ENCODE results near the gene SH3GL1.

SH3GL1 gene

DNA sequence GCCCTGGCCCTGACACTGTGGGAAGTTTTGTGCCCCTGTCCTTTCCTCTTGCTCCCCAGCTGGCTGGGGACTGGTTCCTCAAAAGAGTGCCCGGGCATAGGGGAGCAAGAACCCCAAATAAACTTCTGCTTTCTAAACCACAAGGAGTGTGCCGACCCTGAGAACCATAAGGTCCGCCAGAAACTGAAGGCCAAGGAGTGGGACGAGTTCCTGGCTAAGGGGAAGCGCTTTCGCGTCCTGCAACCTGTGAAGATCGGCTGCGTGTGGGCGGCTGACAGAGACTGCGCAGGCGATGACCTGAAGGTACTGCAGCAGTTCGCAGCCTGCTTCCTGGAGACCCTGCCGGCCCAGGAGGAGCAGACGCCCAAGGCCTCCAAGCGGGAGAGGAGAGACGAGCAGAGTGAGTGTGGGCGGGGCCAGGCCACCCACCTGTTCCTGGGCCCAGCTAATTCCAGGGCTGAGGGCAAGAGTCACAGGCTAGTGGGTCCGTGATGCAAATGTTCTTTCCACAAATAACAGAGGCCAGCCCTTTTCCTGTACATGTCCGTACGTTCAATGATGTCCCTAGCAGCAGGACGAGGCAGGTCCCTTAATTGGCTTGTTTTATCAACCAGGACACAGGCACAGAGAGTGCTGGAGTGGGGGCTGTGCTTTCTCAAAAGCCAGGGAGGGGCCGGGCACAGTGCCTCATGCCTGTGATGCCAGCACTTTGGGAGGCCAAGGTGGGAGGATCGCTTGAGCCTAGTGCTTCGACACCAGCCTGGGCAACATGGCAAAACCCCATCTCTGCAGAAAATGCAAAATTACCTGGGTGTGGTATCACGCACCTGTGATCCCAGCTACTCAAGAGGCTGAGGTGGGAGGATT, 31.7 kb upstream of the SH3GL1 start:
- DNase-seq, result no peak

DNA sequence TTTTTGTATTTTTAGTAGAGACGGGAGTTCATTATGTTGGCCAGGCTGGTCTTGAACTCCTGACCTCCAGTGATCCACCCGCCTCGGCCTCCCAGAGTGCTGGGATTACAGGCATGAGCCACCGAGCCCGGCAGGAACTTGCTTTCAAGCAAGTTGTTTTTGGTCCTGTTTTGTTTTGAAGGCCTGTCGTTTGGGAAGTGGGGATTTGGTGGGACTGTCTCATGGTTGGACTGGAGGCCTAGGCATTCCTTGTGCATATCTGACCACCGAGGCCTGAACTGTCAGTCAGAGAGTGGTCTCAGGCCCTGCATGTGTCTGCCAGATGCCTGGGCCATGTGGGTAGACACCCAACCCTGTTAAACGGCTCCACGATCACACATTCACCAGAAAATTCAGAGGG, 30.9 kb upstream of the SH3GL1 start:
- no peak for DNase-seq

DNA sequence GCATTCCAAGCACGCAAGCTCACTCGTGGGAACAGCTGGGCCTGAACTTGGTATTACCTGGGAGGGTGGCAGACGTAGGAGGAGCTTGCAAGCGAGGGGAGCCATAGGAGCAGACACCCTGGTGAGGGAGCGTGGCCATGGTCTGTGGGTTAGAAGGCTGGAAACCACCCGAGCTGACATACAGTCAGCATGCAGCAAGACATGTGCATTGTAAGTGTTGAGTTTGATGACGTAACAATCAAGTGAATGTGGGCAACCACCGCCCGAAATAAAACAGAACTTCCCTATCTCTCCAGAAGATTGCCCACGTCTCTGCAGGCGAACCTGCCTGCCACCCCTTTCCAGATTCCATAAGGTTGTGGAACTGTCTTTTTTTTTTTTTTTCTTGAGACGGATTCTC, 30.4 kb upstream of the SH3GL1 start:
- DNase-seq, result no peak

DNA sequence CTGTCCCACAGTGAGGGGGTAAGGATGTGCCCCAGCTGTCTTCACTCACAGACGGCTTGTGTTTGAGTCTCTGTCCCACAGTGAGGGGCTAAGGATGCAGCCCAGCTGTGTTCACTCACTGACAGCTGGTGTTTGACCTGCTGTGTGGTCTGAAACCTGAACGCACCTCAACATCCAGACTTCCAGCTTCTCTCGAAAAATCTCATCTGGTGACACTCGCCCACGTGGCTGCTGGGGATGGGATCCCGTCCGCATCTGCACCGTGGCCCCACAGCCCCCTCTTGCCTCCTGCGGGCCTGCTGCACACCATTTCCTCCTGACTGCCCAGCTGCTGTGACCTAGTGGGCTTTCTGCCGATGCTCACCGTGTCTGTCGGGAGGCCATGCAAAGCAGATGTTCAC, 29.4 kb upstream of the SH3GL1 start:
- no peak for DNase-seq

- DNase-seq, result no peak
These were observed 28.9 kb upstream of the SH3GL1 start for GRCh38 chr19:4429256-4429655.

- DNase-seq, result no peak
These were observed 28.1 kb upstream of the SH3GL1 start for GRCh38 chr19:4428326-4428975.

DNA sequence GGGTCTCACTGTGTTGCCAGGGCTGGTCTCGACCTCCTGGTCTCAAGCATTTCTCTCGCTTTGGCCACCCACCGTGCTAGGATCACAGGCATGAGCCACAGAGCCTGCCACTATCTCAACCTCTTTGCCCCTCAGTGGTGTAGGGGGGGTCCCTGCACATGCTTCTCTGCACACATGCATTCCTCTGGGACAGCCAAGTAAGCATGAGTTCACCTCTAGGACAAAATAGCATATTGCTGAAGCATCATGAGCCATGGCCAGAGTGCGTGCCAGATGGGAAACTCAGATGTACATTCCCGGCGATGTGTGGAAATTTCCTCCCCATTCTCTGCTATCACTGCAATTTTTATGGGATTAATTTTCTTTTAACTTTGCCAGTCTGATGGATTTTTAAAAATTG, 25.2 kb upstream of the SH3GL1 start:
- peak; percentile 94 for DNase-seq

DNA sequence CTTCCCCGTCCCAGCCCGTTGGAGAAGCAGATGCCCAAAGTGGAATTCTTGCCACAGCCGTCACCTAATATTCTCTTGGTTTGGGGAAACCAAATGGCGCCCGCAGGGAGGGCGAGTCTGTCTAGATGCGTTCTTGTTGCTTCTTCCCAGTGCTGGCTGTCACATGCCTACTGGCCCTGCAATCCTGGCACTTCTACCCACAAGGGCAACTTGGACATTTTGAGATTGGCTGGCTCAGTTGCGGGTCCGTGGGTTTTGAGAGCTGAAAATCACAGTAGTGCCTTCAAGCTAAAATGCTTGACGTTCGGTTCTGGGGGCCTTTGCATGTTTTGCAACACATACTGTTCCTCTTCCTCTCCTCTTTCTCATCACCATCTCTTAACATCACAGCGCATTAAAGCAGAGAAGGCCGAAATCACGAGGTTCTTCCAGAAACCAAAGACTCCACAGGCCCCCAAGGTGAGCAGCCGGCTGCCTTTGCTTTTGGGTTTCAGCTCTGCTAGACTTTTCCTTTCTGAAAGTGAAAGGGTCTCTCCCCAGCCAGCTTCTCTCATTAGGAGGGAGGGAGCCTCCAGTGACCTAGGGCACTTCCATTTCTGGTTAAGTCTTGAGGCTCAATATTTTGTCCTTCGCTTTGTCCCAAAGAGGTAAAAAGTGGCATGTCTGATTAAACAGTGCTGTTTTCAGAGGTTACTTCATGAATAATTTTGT, 23.2 kb upstream of the SH3GL1 start:
- no peak for DNase-seq

DNA sequence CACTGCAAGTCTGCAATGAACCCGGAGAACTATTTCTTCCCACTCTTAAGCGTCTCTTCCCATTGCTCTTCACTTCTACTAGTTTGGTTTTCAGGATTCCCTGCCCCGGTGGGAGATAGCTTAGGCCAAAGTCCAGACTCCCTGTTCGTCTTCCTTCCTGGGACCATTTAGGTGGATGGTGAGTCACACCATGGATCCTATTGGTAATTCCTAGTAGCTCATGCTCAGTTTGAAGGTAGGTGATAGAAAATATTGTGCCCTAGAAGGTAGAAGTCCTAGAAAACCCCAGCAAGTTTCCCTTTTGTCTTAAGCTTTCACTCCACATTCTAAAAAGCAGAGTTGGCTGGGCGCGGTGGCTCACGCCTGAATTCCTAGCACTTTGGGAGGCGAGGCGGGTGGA, 15.9 kb upstream of the SH3GL1 start:
- DNase-seq, result no peak

DNA sequence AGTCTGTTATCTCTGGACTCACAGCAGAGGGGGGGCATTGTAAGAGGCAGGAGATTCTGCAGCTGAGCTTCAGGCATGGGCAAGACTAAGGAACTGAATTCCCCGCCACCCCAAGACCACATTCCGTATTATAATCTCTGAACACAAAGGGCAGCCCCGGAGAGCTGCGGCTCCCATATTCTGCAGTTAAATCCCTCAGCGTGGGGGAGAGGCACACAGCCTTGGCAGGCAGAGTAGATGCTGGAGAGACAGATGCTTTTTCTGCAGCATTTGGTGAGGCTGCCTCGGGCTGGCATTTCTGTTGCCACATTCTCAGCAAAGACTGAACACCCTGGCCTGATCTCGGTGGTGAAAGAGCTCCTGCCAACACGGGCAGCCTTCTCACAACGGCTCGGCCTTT, 15.0 kb upstream of the SH3GL1 start:
- DNase-seq, result no peak

DNA sequence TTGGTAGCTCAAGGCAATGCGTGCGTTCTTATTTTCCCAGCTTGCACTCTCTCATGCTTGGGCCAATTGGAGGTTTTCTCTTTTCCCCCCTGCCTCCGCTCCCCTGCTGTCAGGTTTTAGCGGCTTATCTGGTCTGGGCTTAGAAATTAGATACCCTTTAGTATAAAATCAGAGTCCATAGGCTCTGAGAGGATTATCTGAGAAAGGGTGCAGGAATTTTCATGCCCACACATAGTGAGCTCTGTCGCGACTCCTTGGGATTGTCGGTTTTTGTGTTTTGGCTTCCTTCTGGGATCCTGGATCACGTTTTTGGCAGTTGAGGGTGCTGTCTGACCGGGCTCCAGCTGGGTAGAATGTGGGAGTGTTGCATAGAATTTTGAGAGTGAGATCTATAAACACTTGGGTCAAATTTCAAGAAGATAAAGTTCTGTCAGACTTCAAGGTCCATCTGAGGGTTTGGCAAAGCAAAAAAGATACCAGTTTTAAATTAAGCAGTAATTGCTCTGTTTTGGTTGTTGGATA, 14.5 kb upstream of the SH3GL1 start:
- DNase-seq, result no peak

GRCh38 chr19:4414144-4414799, 13.9 kb upstream of the SH3GL1 start:
- DNase-seq, result peak; percentile 57

DNA sequence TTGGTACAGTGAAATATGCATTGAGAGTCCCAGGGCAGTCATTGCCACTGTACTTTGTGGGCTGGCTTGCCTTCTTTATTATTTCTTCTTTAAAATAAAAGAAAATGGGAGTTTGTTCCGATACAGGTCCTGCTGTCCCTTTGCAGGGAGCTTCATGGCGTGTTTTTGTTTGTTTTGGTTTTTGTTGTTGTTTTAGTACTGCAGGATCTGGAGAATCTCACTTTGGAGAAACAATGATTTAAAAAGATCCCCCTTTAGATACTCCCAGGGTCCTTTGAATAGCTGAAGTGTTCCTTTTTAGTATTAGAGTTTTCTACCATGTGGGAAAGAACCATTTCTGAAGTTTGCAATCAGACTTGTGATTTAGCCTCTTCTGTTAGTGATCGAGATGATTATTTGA, 13.2 kb upstream of the SH3GL1 start:
- no peak for DNase-seq

DNA sequence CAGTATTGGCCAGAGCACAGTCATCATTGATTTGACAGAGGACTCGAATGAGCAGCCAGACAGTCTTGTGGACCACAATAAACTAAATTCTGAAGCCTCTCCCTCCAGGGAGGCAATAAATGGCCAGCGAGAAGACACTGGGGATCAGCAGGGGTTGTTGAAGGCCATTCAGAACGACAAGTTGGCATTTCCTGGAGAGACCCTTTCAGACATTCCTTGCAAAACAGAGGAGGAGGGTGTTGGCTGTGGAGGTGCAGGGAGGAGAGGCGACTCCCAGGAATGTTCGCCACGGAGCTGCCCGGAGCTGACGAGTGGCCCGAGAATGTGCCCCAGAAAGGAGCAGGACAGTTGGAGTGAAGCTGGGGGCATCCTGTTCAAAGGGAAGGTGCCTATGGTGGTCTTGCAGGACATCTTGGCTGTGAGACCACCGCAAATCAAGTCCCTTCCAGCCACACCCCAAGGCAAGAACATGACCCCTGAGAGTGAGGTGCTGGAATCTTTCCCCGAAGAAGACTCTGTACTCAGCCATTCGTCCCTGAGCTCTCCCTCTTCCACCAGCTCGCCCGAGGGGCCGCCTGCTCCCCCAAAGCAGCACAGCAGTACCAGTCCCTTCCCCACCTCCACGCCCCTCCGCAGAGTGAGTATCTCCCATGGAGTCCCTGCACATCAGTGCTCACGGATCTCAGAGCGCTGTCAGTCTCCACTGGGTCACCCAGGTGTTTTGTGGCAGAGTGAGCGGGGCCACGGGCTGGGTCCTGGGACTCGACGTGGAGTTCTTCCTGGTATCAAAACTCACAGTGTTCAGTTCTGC, 9.0 kb upstream of the SH3GL1 start:
- DNase-seq, result no peak

- DNase-seq, result no peak
These were observed 6.3 kb upstream of the SH3GL1 start for GRCh38 chr19:4406626-4407025.

DNA sequence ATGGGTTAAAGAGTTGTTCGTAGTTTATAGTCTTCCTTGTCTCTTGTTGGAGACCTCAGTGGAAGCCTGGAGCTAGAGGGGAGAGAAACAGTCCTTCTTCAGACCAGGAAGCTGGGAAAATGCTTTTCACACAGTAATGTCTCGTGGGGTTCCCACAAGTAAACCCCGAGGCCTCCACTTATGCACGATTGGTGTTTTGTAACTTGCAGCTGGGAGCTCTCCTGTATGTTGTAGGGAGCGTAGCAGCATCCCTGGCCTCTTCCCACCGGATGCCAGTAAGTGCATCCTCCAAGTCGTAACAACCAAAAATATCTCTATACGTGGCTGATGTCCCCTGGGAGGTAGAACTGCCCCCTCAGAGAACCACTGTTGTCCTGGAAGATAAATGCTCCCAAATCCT, 5.6 kb upstream of the SH3GL1 start:
- no peak for DNase-seq

GRCh38 chr19:4403005-4403761, 2.8 kb upstream of the SH3GL1 start:
- DNase-seq, result no peak

DNA sequence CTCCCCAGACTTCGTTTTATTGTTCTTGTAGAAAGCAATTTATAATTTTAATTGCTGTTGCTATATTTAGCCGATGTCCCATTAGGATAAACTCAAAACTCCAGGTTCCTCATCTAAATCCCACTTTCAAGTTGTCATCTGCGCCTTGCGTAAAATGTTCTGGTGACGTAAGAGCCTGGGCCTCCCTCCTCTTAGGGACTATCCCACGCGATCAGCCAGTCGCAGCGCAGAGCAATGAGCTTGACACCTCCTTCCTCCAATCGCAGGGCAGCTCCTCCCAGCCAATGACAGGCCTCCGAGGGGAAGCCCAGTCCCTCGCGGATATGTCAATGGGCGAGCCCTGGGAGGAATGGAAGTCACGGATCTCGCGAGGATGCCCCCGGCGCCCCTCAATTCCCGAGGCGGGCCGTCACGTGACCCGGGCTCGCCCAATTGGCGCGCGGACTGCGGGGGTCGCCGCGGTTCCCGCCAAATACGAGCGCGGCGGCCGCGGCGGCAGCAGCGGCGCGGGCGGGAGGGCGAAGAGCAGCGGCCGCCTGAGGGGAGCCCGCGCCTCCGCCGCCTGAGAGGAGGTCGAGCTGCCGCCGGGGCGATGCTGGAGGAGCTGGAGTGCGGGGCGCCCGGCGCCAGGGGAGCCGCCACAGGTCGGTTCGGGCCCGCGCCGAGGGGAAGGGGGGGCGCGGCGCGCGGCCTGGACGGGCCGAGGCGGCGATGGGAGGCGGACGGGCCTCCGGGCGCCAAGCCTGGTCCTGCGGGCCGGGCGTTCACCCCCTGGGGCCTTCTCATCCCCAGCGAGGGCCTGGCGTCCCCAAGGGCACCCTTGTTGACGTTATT, 2.0 kb upstream of the SH3GL1 start, which contains the start of gene CHAF1A:
Gene CHAF1A, plus strand, starts transcription at position 470 of the 834 bp plus-strand sequence. Its CDS starts 123 bp downstream, at position 593.
- peak; percentile 100 for DNase-seq

GRCh38 chr19:4401769-4402170, 1.4 kb upstream of the SH3GL1 start:
- no peak for DNase-seq

DNA sequence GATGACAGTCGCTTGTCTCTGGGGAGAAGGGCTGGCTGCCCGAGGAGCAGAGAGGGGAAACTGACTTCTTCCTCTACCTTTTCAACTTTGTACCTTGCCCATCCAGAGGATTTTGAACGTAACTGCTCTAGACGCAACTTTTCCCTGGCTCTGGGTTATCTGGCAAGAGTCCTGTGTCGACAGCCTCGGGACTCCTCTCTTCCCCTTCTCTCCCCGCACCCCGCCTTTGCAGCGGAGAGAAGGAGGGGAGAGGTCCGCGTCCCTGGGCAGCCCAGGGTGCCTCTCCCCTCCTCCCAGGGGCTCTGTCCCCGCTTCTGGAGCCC, 574 bp downstream of the SH3GL1 start:
- no peak for DNase-seq
